Measurements from ENCODE around the gene POLR3GL.

POLR3GL gene

DNA sequence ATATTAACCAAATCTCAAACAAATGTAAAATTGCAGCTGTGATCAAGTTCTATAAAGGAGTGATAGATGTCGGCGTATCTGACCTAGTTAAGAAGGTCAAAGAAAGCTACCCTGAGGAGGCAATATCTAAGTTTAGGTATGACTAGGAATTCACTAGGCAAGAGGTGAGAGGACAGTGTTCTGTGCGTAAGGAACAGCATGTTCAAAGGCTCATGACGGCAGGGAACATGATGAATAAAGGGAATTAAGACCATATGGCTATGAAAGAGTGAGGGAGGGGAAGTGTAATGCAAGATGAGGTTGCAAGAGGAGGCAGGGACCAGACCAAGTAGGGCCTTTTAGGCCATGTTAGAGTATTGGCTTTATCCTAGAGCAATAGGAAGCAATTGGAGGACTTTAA, 15.3 kb upstream of the POLR3GL start:
- no peak for DNase-seq (ENCODE audit: low spot score)

DNA sequence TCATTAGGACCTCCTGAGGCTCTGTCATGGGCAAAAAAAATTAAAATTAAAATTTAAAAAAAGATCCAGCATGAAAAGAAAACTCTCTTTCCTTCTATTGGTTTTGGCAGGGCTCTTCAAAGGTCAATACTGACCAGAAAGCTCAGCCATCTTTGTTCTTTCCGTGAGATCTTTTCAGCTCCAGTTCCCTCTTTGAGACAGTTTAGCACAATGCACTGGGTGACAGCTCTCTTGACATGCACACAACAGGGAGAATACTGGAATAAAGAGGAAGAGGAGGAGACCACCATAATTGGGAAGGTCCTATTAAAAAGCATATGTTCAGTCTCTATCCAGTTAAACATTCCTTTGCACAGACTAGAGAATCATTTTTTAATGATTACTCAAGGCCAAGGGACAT, 13.0 kb upstream of the POLR3GL start:
- no peak for DNase-seq (ENCODE audit: low spot score)

DNA sequence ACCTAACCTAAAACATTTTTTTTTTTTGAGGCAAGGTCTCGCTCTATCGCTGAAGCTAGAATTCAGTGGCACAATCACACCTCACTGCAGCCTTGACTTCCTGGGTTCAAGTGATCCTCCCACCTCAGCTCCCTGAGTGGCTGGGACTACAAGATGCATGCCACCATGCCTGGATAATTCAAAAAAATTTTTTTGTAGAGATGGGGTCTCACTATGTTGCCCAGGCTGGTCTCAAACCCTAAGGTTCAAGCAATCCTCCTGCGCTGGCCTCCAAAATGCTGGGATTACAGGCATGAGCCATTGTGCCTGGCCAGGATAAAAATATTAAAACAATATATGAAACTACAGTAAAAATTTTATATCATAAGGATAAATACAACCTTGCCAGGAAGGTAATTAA, 11.6 kb upstream of the POLR3GL start:
- no peak for DNase-seq (ENCODE audit: low spot score)

DNA sequence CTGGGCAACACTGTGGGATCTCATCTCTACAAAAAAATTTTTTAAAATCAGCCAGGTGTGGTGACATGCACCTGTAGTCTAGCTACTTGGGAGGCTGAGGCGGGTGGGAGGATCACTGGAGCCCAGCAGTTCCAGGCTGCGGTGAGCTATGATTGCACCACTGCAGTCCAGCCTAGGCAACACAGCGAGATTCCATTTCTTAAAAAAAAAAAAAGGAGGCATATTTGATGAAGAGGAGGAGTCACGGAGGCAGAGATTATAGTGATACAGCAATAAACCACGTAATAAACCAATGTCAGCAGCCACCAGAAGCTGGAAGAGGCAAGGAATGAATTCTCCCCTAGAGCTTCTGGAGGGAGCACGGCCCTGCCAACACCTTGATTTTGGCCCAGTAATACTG, 10.6 kb upstream of the POLR3GL start:
- DNase-seq (ENCODE audit: low spot score): no peak

DNA sequence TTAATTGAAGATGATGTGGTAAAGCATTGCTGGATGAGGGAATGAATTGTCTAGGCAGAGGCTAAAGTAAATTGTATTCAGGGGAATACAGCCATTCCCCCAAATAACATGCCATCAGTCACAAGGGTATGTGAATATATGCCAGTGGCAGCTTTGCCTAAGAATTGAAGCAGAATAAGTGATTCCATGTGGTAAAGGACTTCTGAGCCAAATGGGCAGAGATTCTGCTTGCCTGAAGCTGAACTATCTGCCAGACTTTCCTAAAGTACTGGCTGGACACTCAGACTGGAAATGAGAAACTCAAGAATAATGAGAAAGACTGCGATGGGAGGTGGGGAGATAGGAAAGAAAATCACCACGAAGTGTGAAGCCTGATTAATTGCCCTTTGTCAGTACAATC, 9.1 kb upstream of the POLR3GL start:
- peak; percentile 41 for DNase-seq (ENCODE audit: low spot score)

DNA sequence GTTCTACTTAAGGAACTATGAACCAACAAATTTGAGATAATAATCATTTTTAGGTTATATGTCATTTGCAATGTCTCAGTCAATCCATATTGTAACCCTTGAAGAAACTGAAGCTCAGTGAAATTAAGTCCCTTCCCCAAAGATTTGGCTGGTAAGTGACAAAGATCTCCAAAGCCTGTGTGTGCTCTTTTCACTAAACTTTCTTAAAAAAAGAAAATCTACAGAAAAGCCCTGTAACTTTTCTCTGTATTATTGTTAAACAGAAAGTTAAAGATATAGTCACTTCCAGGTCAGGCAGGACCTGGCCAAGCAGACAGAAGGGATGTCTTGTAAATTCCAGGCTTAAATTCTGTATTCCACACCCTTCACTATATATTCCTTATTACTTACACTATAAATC, 8.1 kb upstream of the POLR3GL start:
- DNase-seq (ENCODE audit: low spot score): no peak

DNA sequence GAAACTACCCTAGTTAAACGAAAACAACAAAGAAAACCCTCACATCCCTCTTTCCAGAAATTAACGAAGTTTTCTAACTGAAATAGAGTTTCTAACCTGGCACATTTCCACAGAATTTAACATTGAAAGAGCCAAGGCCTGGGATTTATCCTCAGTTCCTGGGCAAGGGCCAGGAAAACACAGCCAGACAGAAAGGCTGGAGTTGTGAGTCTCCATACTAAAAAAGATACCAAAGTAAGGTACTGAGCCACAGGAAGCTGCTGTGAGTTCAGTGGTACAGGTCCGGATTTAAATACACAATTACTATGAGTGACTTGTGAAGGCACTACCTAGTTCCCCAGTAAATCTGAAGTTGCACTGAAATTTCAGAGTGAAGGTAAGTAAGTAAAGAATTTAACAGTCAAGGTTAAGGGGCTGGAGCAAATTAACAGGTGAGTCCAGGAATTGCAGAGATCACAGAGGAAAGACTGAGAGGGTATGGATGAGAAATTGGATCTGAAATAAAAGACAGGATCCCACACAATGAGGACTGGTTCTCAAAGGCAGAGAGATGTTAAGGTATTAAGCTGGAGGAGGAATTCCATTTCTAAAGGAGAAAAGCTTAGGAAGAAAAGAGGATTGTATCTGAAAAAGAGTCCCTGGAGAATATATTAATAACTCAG, 7.6 kb upstream of the POLR3GL start:
- peak; percentile 47 for DNase-seq (ENCODE audit: low spot score)

DNA sequence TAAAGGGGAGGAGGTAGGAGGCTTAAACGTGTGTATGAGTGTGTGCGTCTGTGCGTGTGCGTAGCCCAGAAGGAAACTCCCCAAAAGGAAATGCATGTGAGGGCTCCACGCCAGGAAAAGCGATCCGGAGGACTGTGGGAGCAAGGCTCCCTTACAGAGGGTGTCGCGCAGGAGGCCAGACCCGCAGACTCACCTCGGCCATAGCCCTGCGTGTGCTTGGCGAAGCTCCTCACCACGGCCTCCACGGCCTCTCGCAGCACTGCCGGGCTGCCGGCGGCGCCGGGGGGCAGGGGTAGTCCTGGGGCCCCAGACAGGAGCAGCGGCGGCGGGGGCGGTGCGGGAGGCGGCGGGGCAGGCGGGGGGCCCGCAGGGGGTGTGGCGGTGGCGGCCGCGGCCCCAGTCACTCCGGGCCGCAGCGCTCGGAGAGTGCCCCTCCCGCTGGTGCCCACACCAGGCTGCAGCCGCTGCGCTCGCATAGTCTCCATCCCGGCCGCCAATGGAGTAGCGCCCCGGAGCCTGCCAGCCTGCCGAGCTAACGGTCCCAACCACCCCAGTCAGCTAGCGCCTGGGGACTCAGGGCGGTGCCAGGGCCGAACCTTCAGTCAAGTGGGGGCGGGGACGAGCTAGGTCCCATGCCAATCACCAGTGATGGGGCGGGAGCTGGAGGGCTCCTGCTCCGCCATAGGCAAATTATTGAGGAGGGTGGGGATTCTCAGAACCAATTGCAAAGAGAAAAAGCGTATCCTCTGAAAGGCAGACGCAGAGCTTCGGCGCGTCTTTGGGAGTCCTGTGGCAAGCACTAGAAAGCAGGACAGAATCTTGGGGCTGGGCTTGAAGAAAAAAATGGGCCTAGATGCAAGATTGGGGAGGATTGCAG, 6.8 kb upstream of the POLR3GL start, which contains the start of gene LIX1L:
Gene LIX1L, minus strand, starts transcription at position 575 of the 877 bp plus-strand sequence. Its CDS starts 90 bp downstream, at position 485.
- peak; percentile 99 for DNase-seq (ENCODE audit: low spot score)

DNA sequence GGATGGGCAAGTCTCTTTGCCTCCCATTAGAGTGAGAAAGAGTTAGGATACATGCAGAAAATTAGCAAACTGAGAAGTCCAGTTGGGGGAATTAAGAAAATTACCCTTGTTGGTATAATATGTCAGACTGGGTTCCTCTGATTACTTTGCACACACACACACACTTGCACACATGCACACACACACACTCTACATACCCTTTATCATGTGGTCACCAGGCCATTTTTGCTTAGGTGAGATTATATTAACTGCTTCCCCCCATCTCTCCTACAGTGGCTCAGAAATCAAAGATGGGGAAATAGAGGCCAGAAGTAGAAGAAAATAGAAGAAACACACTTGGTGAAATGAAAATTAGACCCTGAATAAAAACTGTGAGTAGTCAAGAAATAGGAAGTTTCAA, 5.8 kb upstream of the POLR3GL start:
- DNase-seq (ENCODE audit: low spot score): peak; percentile 5

DNA sequence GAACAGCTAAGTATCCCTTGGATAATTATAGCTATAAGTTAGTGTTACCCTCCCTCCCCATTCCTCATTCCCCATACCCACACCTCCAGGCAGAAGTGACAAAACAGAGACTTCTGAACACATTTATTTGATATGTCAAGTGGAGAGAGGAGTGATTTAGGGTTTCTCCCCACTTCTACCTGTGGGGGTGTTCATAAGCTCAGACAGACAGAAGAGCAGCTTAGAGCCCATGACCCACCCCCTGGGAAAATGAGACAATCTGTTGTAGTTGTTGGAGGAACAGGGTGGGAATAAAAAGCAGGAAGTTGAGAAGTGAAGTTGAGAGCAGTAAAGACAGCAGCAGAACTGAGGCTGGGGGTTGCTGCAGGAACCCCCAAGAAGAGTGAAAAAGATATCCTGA, 5.2 kb upstream of the POLR3GL start:
- no peak for DNase-seq (ENCODE audit: low spot score)

DNA sequence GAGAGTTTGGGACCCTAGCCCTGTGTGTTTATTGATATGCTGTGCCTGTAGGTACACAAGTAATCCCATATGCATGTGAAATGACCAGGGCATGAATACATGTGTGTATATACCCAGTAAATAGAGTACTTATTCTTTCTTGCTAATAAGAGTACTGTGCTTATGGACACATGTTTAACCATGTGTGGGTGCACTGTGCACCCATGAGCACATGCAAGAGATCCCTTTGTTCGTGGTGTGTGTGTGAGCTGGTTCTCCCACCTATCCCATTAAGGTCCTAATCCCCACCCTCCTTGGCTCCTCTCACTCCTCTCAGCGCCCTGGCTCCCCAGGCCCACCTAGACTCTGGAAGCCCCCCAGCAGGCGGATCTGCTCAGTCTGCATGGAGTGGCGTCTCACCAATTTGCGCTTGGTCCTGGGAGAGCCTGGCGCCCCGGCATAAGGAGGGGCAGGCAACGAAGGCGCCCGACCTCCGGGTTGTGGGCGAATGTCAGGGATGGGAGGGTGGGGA, 4.5 kb upstream of the POLR3GL start:
- DNase-seq (ENCODE audit: low spot score): peak; percentile 11

DNA sequence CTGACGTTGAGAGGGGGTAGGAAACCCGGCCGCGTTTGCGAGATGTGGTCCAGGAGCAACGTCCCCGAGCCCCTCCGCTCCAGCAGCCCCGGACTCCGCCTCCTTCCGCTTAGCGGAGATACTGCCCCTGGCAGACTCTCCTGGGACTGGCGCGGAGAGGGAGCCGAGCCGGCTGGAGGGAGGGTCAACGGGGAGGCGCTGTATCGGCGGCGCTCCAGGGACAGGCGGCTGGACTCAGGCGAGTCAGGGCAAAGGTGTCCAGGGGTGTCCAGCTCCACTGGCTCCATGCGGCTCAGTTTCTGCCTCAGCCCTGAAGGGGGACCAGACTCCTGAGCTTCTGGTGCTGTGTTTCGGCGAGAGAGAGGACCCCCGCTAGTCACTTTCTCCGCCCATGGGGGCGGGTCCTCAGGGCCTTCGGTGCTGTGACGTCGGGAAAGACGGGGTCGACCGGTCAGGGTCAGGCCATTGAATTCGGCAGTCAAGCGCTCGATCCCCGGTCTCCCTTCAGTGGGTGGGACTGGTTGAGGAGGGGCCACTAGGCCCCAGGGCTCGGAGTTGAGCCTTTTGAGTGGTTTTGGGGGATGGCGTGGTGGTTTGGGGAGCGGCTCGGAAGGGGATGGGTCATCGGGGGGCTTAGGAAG, 3.9 kb upstream of the POLR3GL start:
- peak; percentile 66 for DNase-seq (ENCODE audit: low spot score)

DNA sequence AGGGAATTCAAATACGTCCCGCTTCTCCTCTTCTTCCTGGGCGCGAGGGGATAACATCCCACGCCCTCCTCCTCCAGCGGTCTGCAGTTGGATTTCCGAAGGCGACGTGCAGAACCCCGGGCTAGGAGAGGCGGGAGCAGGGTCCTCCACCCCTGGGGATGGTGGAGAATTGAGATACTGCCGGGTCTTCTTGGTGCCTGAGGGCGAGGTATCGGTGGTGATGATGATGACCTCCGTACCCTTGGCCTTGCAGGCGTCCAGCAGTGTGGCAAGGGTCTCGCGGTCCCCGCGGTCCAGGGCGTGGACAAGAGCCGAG, 3.4 kb upstream of the POLR3GL start:
- peak; percentile 19 for DNase-seq (ENCODE audit: low spot score)

DNA sequence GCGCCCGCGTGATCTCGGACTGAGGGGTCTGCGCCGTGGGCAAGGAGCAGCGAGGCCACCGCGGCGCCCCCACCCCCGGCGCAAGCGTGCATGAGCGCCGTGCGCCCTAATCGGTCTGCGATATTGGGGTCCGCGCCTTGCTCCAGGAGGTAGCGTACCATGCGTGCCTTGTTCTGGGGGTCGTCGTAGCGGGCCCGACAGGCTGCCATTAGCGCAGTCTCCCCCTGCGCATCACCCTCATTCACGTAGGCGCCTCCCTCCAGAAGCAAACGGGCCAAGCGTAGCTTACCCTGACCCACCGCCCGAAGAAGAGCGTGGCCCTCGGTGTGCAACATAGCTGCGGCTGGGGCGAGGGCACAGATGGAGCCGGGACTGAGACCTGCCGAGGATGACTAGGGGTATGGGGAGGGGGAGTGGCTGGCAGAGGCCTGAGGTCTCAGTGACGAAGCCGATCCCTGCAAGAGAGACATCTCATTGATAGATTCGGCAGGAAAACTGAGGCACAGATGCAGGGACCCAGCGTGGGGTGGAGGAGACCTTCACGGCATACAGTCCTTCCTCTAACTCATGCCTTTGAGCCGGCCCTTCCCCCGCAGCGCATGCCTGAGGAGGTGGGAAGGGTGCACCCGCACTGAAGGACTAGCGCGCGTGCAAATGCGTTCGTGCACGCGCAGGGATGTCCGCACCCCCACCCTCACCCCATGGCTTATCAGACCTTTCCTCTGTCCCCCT, 2.9 kb upstream of the POLR3GL start:
- peak; percentile 58 for DNase-seq (ENCODE audit: low spot score)

DNA sequence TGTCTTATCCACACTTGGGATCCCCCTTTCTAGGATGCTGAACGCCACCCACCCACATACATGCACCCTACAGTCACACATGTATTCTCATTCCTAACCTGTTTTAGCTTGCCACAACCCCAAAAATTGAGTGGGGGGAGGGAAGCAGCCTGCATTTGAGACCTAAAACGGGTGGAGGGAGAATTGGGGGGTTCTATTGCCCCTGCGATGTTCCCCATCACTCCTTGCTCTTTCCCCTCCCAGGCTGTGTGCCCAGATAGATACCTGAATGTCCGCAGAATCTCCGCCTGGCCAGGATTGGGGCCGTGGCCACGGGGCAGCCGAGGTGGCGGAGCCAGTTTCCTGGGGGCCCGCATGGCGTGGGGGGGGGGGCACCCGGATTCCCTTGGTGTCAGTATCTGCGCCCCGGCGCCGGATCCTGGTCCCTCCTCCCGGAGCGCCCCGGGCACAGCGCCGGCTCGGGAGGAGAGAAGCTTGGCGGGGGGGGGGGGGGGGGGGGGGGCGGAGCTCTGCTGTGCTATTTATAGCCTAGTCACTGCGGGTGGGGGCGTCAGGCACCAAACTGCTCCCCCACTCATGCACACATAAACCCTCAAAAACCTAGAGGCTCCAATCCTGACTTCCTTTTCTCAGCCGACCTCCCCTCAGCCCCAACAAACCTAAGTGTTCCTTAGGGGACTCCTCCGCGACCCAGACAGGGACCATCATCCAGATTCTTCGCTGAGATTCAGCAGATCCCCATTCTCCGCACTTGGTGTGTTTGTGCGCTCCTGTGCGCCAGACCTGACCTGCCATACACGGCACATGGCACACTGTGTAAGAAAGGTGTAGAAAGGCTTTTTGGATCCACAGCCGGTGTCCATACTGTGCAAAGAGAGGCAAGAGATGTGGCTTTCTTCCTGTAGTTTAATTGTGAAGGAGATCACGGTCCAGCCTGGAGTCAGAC, 2.1 kb upstream of the POLR3GL start:
- DNase-seq (ENCODE audit: low spot score): peak; percentile 83

DNA sequence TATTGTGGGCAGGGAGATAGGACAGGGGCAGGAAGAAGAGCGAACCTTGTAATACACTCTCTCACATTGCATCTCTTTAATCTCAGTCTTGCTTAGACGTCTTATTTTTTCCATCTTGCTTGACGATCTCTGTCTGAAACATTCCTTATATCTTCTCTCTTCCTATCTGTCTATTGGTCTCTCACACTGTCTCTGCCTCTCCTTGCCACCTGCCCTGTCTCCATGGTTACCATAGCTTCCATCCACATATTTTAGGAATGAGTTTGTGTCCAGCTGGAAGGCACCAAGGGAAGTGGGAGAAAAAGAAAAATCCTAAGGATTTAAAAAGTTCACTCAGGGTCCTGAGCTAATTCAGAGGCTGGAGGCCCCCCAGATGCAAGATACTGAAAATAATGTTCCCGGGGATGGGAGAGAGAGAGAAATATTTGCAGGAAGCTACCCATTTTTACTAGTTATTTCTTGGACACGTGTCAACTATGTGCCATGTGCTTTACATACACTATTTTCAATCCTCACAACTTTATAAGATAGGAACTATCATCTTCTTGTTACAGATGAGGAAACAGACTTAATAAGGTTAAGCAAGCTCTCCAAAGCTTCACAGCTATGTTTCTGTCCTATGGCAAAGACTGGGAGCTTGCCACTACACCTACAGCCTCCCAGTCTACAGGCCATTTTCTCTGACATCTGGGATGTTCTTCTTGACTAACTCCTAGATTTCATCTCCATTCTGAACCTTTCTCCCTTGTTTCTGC, 1.0 kb upstream of the POLR3GL start:
- no peak for DNase-seq (ENCODE audit: low spot score)

DNA sequence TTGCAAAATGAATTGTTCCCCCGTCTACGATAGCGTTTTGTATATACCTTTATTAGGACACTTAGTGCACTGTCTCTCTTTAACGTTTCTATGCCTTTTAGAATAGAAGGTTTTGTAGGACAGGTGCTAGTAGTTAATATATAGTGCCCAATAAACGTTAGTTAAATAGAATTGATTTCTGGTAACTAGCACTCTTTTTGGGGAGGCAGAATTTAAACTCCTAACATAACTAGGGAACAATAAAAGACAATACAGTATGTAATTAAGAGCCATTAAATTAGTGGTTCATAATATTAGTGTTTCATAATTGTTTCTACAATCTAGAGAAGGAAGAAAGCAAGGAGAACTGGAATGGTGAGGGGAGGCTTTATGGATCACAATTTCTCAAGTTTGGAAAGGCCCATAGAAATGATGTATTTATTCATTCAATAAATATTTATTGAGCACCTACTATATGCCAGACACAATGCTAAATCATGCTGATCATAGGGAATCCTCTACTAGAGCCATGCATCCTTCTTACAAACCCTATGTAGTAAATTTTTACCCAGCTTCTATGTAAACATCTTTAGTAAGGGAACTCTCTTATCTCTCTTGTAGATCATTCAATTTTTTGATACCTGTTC, 742 bp downstream of the POLR3GL start:
- DNase-seq (ENCODE audit: low spot score): peak; percentile 5

DNA sequence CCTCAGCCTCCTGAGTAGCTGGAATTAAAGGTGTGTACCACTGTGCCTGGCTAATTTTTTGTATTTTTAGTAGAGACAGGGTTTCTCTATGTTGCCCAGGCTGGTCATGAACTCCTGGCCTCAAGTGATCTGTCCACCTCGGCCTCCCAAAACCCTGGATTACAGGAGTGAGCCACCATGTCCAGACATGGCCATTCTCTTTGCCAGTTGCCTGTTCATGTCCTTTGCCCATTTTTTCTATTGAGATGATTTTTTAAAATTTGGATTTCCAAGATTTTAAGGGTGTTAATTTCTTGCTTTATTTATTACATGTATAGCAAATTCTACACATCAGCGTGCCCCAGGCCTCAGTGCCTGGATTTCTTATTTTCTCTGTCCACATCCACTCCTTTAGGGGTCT, 2.8 kb downstream of the POLR3GL start:
- no peak for DNase-seq (ENCODE audit: low spot score)

DNA sequence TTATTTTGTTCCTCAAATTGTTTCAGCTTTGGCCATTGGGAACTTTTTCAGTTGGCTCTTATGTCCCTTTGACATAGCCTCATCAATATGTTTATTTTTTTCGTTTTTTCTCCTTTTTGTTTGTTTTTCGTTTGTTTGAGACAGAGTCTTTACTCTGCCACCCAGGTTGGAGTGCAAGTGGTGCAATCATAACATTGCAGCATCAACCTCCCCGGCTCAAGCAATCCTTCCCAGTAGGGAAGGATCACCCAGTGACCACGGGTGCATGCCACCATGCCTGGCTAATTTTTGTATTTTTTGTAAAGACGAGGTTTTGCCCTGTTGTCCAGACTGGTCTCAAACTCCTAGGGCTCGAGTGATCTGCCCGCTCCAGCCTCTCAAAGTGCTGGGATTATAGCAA, 8.1 kb downstream of the POLR3GL start:
- no peak for DNase-seq (ENCODE audit: low spot score)

DNA sequence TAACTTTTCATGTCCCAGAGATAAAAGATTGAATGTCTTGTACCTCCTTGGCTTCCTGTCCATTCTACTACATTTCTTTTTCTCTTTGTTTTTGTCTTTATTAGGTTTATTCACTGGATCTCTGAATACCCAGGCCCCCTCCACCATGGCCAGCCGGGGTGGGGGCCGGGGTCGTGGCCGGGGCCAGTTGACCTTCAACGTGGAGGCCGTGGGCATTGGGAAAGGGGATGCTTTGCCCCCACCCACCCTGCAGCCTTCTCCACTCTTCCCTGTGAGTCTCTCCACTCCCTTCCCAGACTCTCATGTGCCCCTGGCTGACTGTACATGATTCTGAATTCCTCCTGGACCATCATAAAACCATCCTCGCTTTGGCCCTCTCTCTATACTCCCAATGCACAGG, 10.2 kb downstream of the POLR3GL start:
- DNase-seq (ENCODE audit: low spot score): no peak
